Measurements from ENCODE around the gene ZNF160.

DNA sequence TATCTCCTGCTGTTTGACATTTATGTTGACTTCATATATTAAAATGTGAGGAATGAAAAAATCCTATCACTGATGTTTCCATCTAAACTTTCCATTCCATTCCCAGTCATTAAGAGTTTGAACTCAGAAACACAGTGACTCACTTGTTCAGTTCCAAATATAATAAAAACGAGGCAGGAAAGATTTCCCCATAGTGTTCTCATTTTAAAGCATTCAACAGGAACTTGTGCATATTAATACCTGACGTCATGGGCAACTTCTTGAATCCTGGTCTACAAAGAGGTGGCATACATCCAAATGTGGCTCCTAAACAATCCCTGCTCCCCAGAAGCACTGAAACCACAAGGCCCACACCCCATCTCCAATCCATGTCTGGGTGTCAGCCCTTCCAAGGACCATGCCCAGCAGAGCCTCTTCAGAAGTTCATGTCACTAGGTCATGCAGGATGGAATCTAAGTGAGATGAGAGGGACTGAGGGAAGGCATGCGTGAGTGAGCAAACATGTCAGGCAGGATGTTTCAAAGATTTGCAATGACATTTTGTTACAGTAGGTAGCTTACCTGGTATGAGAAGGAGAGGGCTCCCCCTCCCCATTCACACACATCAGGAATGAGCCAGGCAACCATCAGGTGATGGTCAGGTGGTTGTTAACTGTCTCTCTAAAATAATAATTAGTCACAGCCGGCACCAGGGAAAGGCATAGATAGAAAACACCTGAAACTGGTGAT is 68.1 kb downstream of the ZNF160 start:
- no peak for TF ChIP-seq POLR2AphosphoS5 (IDR thresholded peaks at IDR 0.05; ENCODE audit: borderline replicate concordance, low read depth, low read length)
- TF ChIP-seq EZH2 (IDR thresholded peaks at IDR 0.05) = no peak

All from SK-N-MC (cell line).